Measurements from ENCODE around the gene NKIRAS2. TPM values are rescaled to one million over a fixed set of nuclear protein-coding genes. Genes with fewer than 3 reads are reported as not detected.

Gene NKIRAS2
- total and polyA plus RNA-seq, 2 of the 4 experiments (the other 2 are of a cell fraction), result 25.6 to 51.8 TPM

GRCh38 chr17:42040818-42041217, 20.9 kb downstream of the NKIRAS2 start:
- H3K4ac ChIP-seq (ENCODE audit: low read depth, low read length), result no peak overlapping the region
- no peak overlapping the region for H3K56ac ChIP-seq (ENCODE audit: extremely low read depth, insufficient read depth, low read length)
- H2BK15ac ChIP-seq (ENCODE audit: low read depth, low read length), result no peak overlapping the region
- no peak overlapping the region for H3K18ac ChIP-seq (ENCODE audit: low read depth, low read length)
- no peaks in the 10 kb centered on the region for H3K9me1 ChIP-seq (ENCODE audit: insufficient read depth, low read length)
- peaks cover 36% of the 10 kb centered on the region for H3K27me3 ChIP-seq (ENCODE audit: control insufficient read depth, insufficient read depth, low read length)
- no peak overlapping the region for H2BK120ac ChIP-seq (ENCODE audit: low read depth, low read length)
- H2BK20ac ChIP-seq (ENCODE audit: low read depth, low read length), result no peak overlapping the region
- no peak overlapping the region for H3K9ac ChIP-seq (ENCODE audit: low read depth, low read length)
- dilution Hi-C loops (cut with HindIII; ENCODE audit: low sequenced_read_pairs, unreplicated experiment) (no loop called here), intact Hi-C loops (cut with micrococcal nuclease) (no loop called here), in situ Hi-C loops (cut with MboI; ENCODE audit: low sequenced_read_pairs) (no loop called here)
- H4K5ac ChIP-seq (ENCODE audit: low read depth, low read length), result no peak overlapping the region
- DNase-seq (no peak), ATAC-seq (ENCODE audit: low read depth) (no peak)
- H3K4me3 ChIP-seq (ENCODE audit: insufficient read depth, low read depth, low read length), result no peak overlapping the region
- no peak overlapping the region for H2AK5ac ChIP-seq (ENCODE audit: low read depth, low read length)
- H4K20me1 ChIP-seq (ENCODE audit: insufficient read depth, low read length), result no peaks in the 10 kb centered on the region
- H4K91ac ChIP-seq (ENCODE audit: insufficient read depth, low read depth, low read length), result no peak overlapping the region
- no peak overlapping the region for H2BK5ac ChIP-seq (ENCODE audit: low read depth, low read length, poor library complexity, severe bottlenecking)
- H3K9me3 ChIP-seq (ENCODE audit: control insufficient read depth, insufficient read depth, low read length), result no peaks in the 10 kb centered on the region
- no peak for TF ChIP-seq SMC3 (IDR thresholded peaks at IDR 0.05; ENCODE audit: low read depth, low read length)
- no peaks in the 10 kb centered on the region for H3K36me3 ChIP-seq (ENCODE audit: control insufficient read depth, insufficient read depth, low read length)
- H3K4me2 ChIP-seq (ENCODE audit: low read depth, low read length), result no peak overlapping the region
- ChIA-PET POLR2A (ENCODE audit: unreplicated experiment) (no interaction called here), CTCF (no interaction called here)
- no TSS peak for BruUV-seq (replicated peaks)
- no peaks in the 10 kb centered on the region for H3K4me1 ChIP-seq (ENCODE audit: control insufficient read depth, insufficient read depth, low read length)
- no peak overlapping the region for H4K8ac ChIP-seq (ENCODE audit: low read depth in 2 of 2, low read length in 2 of 2)
- H3K14ac ChIP-seq (replicated peaks; ENCODE audit: low read depth, low read length), result no peak overlapping the region
- no peak overlapping the region for H3K27ac ChIP-seq (ENCODE audit: insufficient read depth, low read length)
- H3K79me1 ChIP-seq (ENCODE audit: low read depth in 1 of 2, low read length in 2 of 2), result no peaks in the 10 kb centered on the region
- WGBS, 2 experiments (ENCODE audit: extremely low coverage in 2 of 2, insufficient read length in 1 of 2), result 70% methylated on average over 3 of the region's 10 CpGs; no CpG with 5 or more reads in 1 of the 2 experiments
- no peak overlapping the region for H2AK9ac ChIP-seq (replicated peaks; ENCODE audit: low read depth, low read length, poor library complexity)
- H3K23ac ChIP-seq (ENCODE audit: low read depth, low read length), result no peak overlapping the region
- H2AFZ ChIP-seq (replicated peaks; ENCODE audit: low read length, poor library complexity), result no peak overlapping the region
